Endothelial cell (in vitro differentiated cells): ENCODE results near the gene ALDH5A1. TPM values are rescaled to one million over a fixed set of nuclear protein-coding genes. Genes with fewer than 3 reads are reported as not detected.

ENCODE experiments used
- DNase-seq: peaks from one replicate; pipeline ENCODE4 v3.0.0; 2021; ENCODE audit warnings: low spot score
- H3K27ac Mint-ChIP-seq: one replicate; pipeline ENCODE4 v1.8.0; 2021; ENCODE audit warnings: mixed read lengths, inconsistent platforms; ENCODE audit not compliant: unreplicated experiment
- H3K27me3 Mint-ChIP-seq: one replicate; pipeline ENCODE4 v1.8.0; 2021; ENCODE audit warnings: mild to moderate bottlenecking, moderate library complexity, mixed read lengths, inconsistent platforms; ENCODE audit not compliant: unreplicated experiment
- H3K36me3 Mint-ChIP-seq: one replicate; pipeline ENCODE4 v1.8.0; 2021; ENCODE audit warnings: mild to moderate bottlenecking, low read depth, mixed read lengths, inconsistent platforms; ENCODE audit not compliant: unreplicated experiment
- H3K4me1 Mint-ChIP-seq: one replicate; pipeline ENCODE4 v1.8.0; 2021; ENCODE audit warnings: mild to moderate bottlenecking, mixed read lengths, inconsistent platforms; ENCODE audit not compliant: unreplicated experiment
- H3K4me3 Mint-ChIP-seq: one replicate; pipeline ENCODE4 v1.8.0; 2021; ENCODE audit warnings: mild to moderate bottlenecking, mixed read lengths, inconsistent platforms; ENCODE audit not compliant: unreplicated experiment
- H3K9me3 Mint-ChIP-seq: one replicate; pipeline ENCODE4 v1.8.0; 2021; ENCODE audit warnings: mixed read lengths, inconsistent platforms; ENCODE audit not compliant: unreplicated experiment
- CTCF ChIP-seq: fragments of 200-600 bp; sonication (generic); IDR thresholded peaks from one replicate; pipeline ENCODE4 v1.5.0; 2021; ENCODE audit warnings: antibody characterized with exemption; ENCODE audit not compliant: unreplicated experiment
- total RNA-seq: library from RNA; stranded (reverse); fragmentation: NEBNext Ultra II Directional; extraction: Animal tissue kit (Norgen Biotek cat#: 25700); gene quantifications from one replicate; pipeline ENCODE4 v1.2.1, GENCODE V29; 2021; ENCODE audit not compliant: unreplicated experiment

ALDH5A1 gene
- total RNA-seq, 1 donor from 2014 or later = 7.2 TPM

- Mint-ChIP-seq H3K9me3 (no peaks in the 10 kb centered on the region), H3K4me3 (no peak overlapping the region), H3K4me1 (no peaks in the 10 kb centered on the region), H3K27me3 (no peaks in the 10 kb centered on the region), H3K27ac (no peak overlapping the region), H3K36me3 (no peaks in the 10 kb centered on the region)
- no peak for DNase-seq
- no peak for TF ChIP-seq CTCF
These were observed 48.9 kb downstream of the ALDH5A1 start for GRCh38 chr6:24543683-24544082.

GRCh38 chr6:24545183-24545582 lies 50.4 kb downstream of the ALDH5A1 start:
- TF ChIP-seq CTCF = no peak
- no peaks in the 10 kb centered on the region for H3K9me3 Mint-ChIP-seq
- H3K27ac Mint-ChIP-seq = no peak overlapping the region
- H3K36me3 Mint-ChIP-seq = no peaks in the 10 kb centered on the region
- peaks cover 5% of the 10 kb centered on the region for H3K4me1 Mint-ChIP-seq
- DNase-seq = no peak
- no peaks in the 10 kb centered on the region for H3K27me3 Mint-ChIP-seq
- no peak overlapping the region for H3K4me3 Mint-ChIP-seq

- DNase-seq = no peak
- H3K9me3 Mint-ChIP-seq = no peaks in the 10 kb centered on the region
- H3K27ac Mint-ChIP-seq = no peak overlapping the region
- no peak overlapping the region for H3K4me3 Mint-ChIP-seq
- H3K36me3 Mint-ChIP-seq = no peaks in the 10 kb centered on the region
- H3K27me3 Mint-ChIP-seq = no peaks in the 10 kb centered on the region
- peaks cover 5% of the 10 kb centered on the region for H3K4me1 Mint-ChIP-seq
- no peak for TF ChIP-seq CTCF
These were observed 50.9 kb downstream of the ALDH5A1 start for GRCh38 chr6:24545691-24546090.

GRCh38 chr6:24546439-24546838 lies 51.7 kb downstream of the ALDH5A1 start:
- H3K9me3 Mint-ChIP-seq = no peaks in the 10 kb centered on the region
- no peaks in the 10 kb centered on the region for H3K36me3 Mint-ChIP-seq
- no peak for TF ChIP-seq CTCF

GRCh38 chr6:24547243-24547642 lies 52.5 kb downstream of the ALDH5A1 start:
- Mint-ChIP-seq H3K27me3 (no peaks in the 10 kb centered on the region), H3K4me3 (no peak overlapping the region), H3K4me1 (peaks cover 5% of the 10 kb centered on the region), H3K9me3 (no peaks in the 10 kb centered on the region), H3K27ac (no peak overlapping the region), H3K36me3 (no peaks in the 10 kb centered on the region)
- no peak for DNase-seq
- no peak for TF ChIP-seq CTCF

More at GRCh38 chr6:24546439-24546838, 51.7 kb downstream of the ALDH5A1 start:
- no peak for DNase-seq
- Mint-ChIP-seq H3K4me1 (peaks cover 5% of the 10 kb centered on the region), H3K27ac (no peak overlapping the region), H3K27me3 (no peaks in the 10 kb centered on the region), H3K4me3 (no peak overlapping the region)
